ENCODE results near the gene TMEM80.
A peak's percentile ranks its signal among the peaks of the same experiment; 100 is the strongest.
"Not testable (repeated sequence)": the region's sequence is repeated elsewhere in the genome, so short reads cannot be mapped to it uniquely, and the experiment has no call there.

Gene TMEM80

GRCh38 chr11:720642-721246 lies 25.1 kb downstream of the TMEM80 start:
- DNase-seq (ENCODE audit: low read depth in 2 of 2), result no peak

- no peak for DNase-seq (ENCODE audit: low read depth in 2 of 2)
Measured at GRCh38 chr11:721247-721740, 25.7 kb downstream of the TMEM80 start.

GRCh38 chr11:721741-722345 lies 26.2 kb downstream of the TMEM80 start:
- peak in 1 of 2 donors; percentile 21 for DNase-seq (ENCODE audit: low read depth in 2 of 2)

- DNase-seq (ENCODE audit: low read depth in 2 of 2), result no peak
Measured at GRCh38 chr11:722346-722811, 26.8 kb downstream of the TMEM80 start.

- DNase-seq (ENCODE audit: low read depth in 2 of 2), result peak; percentile 33 to 41
Measured at GRCh38 chr11:723120-723883, 27.7 kb downstream of the TMEM80 start.

GRCh38 chr11:724049-724777 lies 28.6 kb downstream of the TMEM80 start:
- no peak for DNase-seq (ENCODE audit: low read depth in 2 of 2)

GRCh38 chr11:724778-725386 lies 29.3 kb downstream of the TMEM80 start:
- DNase-seq (ENCODE audit: low read depth in 2 of 2), result no peak

- no peak for DNase-seq (ENCODE audit: low read depth in 2 of 2)
Measured at GRCh38 chr11:725624-726202, 30.1 kb downstream of the TMEM80 start.

- DNase-seq (ENCODE audit: low read depth in 2 of 2), result peak in 1 of 2 donors; percentile 31
Measured at GRCh38 chr11:726278-727220, 30.9 kb downstream of the TMEM80 start.

- no peak for DNase-seq (ENCODE audit: low read depth in 2 of 2)
Measured at GRCh38 chr11:727281-727701, 31.7 kb downstream of the TMEM80 start.

- DNase-seq (ENCODE audit: low read depth in 2 of 2), result peak; percentile 60 to 66
Measured at GRCh38 chr11:727859-728748, 32.5 kb downstream of the TMEM80 start.

GRCh38 chr11:728901-729491 lies 33.4 kb downstream of the TMEM80 start:
- no peak for DNase-seq (ENCODE audit: low read depth in 2 of 2)

- DNase-seq (ENCODE audit: low read depth in 2 of 2), result no peak
Measured at GRCh38 chr11:729492-730074, 34.0 kb downstream of the TMEM80 start.

GRCh38 chr11:733072-733471 lies 37.5 kb downstream of the TMEM80 start:
- DNase-seq (ENCODE audit: low read depth in 2 of 2), result no peak

GRCh38 chr11:734541-734940 lies 38.9 kb downstream of the TMEM80 start:
- DNase-seq (ENCODE audit: low read depth in 2 of 2), result not testable (repeated sequence)

- DNase-seq (ENCODE audit: low read depth in 2 of 2), result no peak
Measured at GRCh38 chr11:737366-737765, 41.8 kb downstream of the TMEM80 start.

GRCh38 chr11:737899-738298 lies 42.3 kb downstream of the TMEM80 start:
- DNase-seq (ENCODE audit: low read depth in 2 of 2), result not testable (repeated sequence)

- DNase-seq (ENCODE audit: low read depth in 2 of 2), result no peak
Measured at GRCh38 chr11:742156-742546, 46.5 kb downstream of the TMEM80 start.

All from stimulated activated CD8-positive, alpha-beta memory T cell treated with anti-CD3 and anti-CD28 coated beads, Interleukin-2, amount 100 ng/mL, for 1 hour (primary cell).